Measurements from ENCODE around the gene HMX1. TPM values are rescaled to one million over a fixed set of nuclear protein-coding genes. Genes with fewer than 3 reads are reported as not detected.

HMX1 gene
- polyA plus RNA-seq, 3 donors, result not detected

DNA sequence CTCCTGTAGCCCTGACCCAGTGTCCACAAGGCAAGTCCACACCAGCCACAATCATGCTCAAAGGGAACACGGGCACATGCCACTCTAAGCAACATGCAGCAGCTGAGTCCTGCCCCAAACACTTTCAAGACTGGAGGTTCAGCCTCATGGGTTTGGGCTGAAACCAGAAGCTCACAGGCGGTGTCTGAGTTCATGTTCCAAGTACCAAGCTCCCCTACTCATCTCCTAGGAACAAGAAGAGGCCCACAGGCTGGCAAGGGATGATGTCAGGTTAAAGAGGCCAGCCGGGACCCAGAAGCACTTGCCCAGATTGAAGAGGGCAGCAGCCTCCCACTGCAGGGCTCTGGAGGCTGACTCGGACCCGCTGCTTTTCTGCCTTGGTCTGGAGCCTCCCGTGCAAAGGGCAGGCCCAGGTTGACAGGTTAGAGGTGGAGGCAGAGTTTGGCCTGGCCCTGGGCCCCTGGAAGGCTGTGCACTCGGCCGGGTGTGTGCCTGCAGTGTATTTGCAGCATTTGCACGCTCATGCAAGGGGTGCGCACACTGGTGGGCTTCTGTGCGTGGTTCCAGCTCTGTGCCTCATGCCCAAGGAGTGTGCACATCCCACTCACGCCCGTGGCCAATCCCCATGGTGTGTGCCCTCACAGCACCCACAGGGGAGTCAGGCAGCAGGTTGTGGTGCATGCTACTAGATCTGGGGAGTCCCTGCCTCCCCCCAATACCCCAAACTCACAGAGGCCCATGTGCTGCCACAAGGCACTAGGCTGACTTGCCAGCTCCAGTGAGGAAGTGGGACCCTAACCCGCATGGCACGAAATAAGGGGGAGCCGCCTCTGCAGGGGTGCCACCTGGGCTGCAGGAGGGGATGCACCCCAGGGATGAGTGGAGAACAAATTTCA lies 2.4 kb downstream of the HMX1 start:
- no peak for DNase-seq (ENCODE audit: low read depth in 3 of 3, low spot score in 2 of 3)

DNA sequence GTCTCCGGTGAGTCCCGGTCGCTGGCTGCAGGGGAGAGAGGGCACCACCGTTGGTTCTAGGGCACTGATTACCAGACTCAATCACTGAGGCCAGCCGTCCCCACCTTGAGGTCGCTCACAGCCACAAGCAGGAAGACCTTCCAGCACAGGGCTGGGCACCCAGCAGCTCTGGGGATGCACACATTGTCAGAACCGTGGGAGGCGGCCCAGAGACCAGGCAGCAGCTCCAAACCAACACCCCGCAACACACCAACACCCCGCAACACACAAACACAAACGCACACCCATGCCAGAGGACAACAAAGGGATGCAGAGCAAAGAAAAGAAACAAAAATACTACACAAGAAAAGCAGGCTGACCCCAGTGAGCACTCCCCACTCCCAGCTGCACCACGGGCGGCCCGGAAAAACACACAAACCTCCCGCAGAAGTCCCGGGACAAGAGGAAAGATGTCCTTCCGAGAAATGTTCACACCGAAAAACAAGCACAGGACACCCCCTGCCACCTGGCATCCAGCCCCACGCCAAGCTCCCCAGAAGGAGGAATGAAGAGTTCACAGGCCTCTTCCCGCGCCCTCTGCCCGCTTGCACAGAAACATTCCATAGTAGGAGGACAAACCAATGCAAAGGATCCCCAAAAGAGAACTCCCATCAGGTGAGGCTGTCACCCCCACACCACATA lies 3.2 kb downstream of the HMX1 start:
- no peak for DNase-seq (ENCODE audit: low read depth in 3 of 3, low spot score in 2 of 3)

DNA sequence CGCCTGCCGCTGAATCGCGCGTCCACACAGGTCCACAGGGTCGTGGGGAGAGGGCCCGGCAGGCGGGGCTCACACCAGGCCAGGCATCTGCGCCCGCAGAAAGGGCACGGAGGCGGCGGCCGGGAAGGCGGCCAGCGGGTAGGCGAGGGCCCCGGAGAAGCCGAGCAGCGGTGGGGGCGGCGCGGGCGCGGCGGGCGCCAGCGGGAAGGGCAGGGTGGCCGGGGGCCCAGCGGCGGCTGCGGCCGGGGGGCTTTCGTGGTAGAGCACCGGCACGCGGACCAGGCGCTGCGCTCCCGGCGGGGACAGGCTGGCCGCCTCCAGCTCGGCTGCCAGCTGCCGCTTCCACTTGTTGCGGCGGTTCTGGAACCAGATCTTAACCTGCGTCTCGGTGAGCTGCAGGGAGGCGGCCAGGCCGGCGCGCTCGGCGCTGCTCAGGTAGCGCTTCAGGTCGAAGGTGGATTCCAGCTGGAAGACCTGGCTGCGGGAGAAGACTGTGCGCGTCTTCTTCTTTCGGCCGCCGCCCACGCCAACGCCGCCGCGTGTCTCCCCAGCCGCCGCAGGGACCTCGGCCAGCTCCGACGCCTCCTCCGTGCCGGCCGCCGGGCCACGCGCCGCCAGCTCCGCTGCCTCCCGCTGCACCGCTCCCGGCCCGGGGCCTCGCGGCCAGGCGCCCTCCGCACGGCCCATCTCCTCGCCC lies 3.9 kb downstream of the HMX1 start:
- DNase-seq (ENCODE audit: low read depth in 3 of 3, low spot score in 2 of 3), result no peak

DNA sequence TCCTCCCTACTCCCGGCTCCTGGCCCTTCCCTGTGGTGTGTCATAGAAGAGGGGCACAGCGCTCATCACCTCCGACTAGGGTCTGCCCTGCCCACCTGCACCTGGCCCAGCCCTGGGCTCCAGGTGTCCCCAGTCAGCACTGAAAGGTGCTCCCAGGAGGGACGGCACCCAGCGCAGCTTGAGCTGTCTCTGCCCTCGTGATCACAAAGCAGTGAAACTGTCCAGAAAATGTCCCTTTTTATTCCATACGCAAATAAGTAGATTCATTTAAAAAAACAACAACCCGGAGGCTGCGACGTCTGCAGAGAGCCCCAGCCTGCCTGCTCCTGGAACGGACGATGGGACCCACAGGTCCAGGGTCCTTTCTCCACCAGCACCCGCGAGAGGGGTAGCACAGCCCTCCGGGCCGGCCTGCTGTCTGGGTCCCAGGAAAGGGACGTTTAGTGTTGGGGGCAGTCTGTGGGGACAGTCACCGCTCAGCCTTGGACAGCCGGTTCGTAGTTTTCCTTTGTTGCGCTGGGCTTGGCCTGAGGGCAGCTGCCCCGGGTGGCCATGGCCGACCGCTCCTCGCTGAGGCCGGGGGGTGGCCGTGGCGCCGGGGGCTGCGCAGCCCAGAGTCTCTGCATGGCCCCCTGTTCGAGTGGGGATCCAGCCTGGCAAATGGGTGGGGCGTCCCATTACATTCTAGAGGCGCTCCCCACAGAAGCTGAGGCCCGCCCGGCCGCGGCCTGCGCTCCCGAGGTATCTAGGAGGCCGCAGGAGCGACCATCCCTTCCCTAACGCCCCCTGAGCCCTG lies 4.6 kb downstream of the HMX1 start:
- no peak for DNase-seq (ENCODE audit: low read depth in 3 of 3, low spot score in 2 of 3)

DNA sequence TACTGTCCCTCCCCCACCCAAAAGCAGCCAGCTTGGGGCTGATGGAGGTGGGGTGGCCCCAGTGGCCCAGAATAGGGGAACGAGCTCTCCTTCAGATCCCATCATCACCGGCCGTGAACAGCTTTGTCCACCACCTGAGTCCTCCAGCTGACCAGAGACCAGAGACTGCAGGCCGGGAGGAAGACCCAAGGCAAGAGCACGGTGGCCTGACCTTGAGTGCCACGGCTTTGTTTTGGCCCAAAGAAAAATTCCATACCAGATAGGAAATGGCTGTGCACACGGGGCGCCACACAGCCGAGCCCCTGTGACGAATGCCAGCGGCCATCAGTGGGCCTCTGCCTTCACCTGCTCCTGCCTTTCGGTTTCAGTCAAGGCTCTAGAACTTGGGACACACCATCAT lies 5.2 kb downstream of the HMX1 start:
- DNase-seq (ENCODE audit: low read depth in 3 of 3, low spot score in 2 of 3), result no peak

DNA sequence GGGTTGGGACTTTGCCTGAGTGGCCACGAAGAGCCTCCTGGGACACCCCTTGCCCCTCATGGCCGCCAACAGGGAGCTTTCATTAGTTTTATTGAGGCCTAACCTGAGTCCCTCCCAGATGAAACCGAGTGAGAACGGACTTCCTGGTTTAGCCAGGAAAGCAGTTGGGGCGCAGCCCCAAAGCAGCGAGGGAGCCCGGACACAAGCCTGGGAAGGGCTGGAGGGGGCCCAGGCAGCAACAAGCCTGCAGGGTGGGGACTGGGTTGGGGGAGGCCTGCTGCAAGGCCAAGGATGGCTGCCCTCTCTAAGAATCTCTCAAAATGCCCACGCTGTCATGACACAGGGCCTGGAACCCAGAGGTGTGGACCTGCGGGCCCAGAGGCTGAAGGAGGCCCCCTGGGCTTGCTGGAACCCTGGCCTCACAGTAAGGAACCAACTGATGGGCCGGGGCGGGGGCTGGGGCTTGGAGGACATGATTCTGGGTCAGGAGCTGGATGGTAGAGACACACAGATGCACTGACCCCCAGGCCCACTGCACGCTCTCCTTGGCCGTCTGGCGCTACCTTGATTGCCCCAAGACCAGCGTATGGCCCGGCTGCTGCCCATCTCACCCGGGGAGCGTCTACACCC lies 5.8 kb downstream of the HMX1 start:
- no peak for DNase-seq (ENCODE audit: low read depth in 3 of 3, low spot score in 2 of 3)

DNA sequence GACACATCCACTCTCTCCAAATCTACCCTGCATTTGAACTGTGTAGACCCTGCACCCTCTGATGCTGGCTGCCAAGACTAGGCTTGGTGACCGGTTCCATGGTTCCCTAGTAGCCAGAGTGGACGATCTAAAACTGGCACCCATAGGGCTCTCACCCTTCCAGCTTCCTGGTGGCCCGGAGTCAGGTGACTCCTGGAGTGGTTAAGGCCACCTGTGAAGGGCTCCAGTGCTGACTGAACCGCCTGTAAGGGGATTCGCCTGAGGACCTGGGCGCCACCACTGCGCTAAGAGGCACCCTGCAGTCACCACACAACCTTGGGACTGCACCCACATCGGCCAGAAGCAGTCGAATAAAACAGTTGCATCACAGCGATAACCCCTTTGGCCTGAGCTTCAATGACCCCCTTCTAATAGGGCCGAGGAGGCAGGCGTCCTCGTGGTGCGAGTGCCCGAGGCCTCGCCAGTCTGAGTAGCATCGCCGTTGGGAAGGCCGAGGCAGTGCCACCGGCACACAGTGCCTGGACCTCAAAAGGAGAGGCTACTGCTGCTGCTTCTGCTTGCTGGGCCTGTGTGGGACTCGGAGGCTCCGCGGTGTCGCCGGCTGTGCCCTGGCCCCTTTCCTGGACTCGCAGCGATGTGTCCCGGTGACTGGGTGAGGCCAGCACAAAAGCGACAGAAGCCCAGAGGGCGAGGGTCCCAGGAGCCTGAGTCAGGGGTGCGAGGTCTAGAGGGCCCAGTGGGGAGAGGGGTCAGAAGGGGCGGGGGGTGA lies 6.5 kb downstream of the HMX1 start:
- DNase-seq (ENCODE audit: low read depth in 3 of 3, low spot score in 2 of 3), result no peak

DNA sequence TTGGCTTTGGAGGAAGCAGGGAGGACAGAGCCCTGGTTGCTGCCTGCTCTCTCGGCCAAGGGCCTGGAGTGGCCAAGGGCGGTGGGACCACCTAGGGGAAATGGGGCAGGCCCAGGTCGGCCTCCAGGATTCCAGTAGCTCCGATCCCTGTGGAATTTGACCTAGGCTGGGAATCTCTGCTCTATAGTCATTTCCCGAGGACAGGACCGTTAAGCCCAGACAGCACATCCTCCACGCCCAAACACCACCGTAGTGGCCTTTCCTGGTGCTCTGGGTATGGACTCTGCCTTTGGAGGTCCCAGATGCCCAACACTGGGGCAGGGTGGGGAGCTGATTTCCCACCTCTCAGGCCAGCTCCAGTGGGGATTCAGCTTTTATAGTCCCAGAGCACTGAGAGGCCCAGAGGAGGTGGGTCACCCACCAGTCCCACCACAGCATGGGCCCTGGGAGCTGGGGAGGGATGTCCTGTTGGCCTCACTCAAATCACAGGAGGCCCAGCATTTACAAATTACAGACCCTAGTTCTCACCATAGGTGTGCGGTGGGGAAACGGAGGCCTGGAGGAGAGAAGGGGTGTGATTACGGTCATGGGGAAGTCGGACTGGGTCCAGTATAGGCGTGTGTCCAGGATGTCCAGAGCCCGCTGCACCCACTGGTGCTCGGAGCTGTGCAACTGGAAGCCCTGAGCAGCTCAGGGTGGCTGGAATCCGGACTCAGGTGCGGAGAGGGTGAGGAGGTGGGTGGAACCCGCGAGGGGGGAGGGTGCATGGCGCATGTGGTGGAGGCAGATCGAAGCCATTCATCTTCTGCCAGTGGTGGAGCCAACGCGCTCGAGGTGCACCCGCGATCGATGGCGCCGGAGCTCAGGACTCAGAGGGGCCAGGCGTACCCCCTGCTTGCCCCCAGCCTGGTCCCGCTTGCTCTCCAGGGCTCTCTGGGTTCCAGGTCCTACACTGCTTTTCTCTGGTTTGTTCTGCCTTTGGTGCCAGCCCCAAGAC lies 7.7 kb downstream of the HMX1 start:
- no peak for DNase-seq (ENCODE audit: low read depth in 3 of 3, low spot score in 2 of 3)

DNA sequence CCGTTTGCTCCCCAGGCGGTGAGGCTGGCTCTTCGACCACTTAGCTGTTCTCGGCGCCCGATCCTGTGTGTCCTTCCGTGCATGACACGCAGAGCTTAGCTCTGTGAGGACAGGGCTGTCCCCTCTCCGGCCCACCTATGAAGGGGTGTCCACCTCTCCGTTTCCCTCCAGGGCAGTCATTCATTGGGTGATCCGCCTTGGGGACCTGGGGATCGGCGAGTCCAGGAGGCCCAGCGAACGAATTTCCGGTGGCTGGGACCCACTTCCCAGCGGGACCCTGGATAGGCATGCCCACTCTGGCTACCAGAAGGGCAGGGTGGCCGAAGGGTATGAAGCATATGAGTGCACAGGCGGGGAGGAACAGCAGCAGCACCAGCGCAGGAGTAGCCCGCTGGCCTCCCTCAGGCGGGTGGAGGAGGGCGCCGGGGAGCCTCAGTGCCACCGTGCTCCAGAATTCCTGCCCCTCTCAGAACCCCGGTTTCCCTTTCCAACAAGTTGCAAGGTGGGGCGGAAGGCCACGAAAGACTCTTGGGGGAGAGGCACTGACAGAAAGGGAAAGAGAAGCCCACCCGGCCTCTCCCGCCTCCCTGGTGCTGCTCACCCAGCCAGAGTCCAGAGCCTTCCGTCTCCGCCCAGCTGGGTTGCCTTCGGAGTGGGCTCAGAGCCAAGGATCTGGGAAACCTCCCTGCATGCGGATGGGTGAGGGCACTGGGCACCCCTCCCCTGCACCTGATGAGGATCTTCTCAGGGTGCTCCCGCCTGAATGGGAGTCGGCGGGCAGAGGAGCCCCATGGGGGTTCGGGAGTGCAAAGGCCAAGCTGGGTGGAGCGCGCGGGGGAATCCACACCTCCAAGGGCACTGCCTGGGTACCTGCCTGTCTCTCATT lies 8.6 kb downstream of the HMX1 start:
- DNase-seq (ENCODE audit: low read depth in 3 of 3, low spot score in 2 of 3), result no peak

DNA sequence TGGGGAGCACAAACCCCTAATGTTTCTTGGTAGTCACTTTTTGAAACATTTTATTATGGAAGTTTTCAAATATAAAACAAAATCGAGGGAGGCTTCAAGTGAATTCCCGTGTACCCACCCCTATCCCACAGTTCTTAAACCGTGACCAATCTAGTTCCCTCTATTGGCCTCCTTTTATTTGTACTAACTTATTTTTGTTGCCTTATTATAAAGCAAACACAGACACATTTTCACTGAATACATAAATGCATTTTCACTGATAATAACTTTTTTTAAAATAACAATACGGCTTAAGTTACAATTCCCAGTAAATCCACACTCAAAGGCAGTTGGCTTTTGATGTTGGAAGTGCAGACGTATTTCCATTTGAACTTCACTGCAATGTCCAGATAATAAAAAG lies 9.3 kb downstream of the HMX1 start:
- DNase-seq (ENCODE audit: low read depth in 3 of 3, low spot score in 2 of 3), result no peak

DNA sequence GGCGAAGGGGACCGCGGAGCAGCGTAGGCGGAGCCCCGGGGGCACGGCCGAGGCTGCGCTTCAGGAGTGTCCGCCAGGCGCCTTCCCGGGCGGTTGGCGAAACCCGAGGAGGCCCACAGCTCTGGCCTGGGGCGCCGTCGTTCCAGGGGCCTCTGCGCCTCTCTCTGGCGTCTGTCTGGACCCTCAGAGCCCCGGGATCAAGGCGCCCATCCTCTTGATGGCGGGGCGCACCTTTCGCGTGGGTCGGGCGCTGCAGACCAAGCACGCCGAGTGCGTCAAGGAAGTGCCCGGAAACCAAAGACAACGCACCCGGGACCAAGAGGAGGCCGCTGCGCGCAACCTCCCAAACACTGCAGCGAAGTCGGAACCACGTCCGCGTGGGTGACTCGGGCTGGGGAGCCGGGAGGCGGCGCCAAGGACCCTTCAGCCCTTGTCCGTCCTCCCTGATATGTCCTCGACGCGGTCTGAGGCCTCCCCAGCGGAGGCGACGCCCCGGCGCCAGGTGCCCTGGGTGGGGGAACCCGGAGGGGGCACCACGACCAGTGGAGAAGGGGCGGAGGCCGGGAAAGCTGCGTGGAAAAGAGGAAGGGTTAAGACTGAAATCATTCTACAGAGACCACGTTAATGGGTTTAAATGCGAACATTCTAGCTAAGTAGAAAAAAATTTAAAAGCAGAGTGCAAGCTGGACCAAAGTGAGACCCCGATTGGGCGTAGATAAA lies 9.9 kb downstream of the HMX1 start:
- DNase-seq (ENCODE audit: low read depth in 3 of 3, low spot score in 2 of 3), result no peak

DNA sequence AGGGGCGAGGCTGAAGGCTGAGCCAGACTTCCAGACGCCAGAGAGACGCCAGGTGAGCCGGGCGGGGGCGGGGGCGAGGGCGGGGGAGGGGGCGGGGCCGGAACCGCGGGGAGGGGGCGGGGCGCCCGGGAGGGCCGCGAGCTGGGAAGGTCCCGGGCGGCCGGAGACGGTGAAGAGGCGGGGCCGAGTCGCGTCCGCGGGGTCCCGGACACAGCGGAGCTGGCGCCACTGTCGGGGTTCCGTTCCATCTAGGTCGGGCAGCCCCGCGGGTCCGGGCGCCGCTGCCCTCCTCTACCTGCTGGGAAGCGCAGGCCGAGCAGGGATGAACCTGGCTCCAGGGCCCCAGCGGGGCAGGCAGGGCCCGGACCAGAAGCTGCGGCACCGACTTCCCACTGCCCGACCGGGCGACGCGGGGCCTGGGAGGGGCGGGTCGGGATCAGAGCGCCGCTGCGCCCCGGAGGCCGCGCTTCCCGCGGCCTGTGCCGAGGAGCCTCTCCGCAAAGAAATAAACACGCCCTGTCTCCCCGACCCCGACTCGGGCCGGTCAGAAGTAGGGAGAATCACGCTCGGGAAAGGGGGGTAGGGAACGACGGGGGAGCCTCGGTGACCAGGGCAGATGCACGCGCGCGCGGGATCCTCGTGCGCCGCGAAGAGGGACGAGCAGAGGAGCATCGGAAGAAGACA lies 10.6 kb downstream of the HMX1 start:
- DNase-seq (ENCODE audit: low read depth in 3 of 3, low spot score in 2 of 3), result no peak

DNA sequence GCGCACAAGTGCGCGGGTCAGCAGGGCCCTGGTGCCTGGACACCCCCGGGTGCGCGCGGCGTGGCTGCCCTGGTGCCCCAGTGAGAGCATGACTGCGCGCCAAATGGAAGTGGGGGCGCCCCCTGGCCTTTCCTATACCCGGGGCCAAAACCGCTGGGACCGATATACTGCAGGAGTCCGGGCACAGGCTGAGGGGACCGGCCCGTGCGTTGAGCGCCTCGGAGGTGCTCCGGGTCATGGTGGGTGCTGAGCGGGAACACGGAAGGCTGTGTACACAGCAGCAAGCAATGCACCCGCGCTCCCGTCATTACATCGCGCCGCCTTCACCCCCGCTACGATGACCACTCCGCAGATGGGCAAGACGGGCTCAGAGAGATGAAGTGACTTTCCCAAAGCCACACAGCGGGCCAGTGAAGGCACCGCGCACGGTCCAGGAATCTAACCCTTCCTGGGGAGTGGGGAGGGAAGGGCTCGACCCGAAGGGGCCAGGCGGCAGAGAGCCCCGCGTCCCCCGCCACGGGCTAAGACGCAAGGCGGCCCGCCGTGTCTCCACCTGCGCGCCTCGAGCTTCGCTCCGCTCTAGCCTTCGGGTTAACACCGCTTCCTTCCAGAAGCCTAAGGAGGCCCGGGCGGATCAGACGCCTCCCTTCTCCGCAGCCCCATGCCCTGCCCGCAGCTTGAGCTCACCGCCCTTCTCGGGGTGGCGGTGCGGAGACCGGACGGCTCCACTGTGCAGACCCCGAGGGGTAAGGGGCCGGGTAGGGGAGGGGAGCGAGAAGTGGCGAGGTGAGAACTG lies 11.3 kb downstream of the HMX1 start:
- DNase-seq (ENCODE audit: low read depth in 3 of 3, low spot score in 2 of 3), result no peak

DNA sequence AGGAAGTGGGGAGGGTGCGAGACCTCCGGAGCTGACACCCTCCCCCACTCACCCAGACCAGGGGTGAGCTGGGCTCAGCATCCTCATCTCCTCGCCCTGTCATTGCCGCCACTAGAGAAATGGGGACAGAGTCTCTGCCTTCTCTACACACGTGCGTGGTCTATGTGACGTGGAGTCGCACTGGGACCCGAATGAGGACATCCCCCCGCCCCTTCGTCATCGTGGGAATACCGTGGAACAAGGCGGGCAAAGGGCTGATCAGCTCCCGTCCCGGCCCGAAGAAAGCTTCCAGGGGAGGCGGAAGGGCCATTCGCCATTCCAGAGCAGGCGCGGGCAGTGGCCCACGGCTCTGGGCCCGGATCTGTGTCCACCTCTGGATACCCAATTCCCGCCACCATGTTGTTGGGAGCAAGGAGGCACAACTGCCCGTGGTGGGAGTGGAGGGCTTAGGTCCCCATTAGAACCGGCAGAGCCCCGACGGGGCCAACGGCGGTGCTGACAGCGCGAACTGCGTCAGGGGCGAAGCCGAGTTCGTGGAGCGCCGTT lies 12.0 kb downstream of the HMX1 start:
- no peak for DNase-seq (ENCODE audit: low read depth in 3 of 3, low spot score in 2 of 3)

DNA sequence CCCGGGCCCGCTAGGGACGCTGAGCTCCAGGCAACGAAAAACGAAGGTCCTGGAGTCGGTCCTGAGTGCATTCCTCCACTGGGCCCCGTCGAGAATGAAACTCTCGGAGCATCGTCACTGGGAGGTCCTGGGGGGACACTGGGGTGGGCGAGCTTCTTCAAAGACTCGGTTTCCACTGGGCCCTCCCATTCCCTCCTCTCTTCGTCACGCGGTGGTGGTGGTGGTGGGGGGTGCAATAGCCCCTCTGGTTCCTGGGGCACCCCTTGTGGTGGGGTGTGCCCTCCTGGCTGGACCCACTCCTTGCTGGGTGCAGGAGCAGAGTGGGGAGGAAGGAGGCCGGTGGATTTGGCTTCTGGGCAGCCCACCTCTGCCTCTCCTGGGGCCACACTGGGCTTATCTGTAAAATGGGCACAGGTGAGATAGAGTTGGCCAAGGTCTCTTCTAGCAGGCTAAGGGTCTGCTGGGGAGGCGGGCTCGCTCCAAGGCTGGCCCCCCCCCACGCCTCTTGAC lies 12.9 kb downstream of the HMX1 start:
- DNase-seq (ENCODE audit: low read depth in 3 of 3, low spot score in 2 of 3), result no peak

All from right renal cortex interstitium (tissue), 3 donors.